Right lobe of liver (tissue), 4 donors: ENCODE data around the gene CWF19L2.

Source experiments
- POLR2A ChIP-seq: fragments of 450-650 bp; IDR thresholded peaks from one replicate; pipeline ENCODE4 v1.6.1; 2017; ENCODE audit warnings: antibody characterized with exemption, mild to moderate bottlenecking
- TF ChIP-seq, protein P1 (sequence below), 4 donors: fragments of 200-600 bp in 3 of 4; fragments of 450-650 bp in 1 of 4; IDR thresholded peaks; one replicate each; pipeline versions ENCODE4 v1.5.1 to v1.8.0; 2016 to 2022; ENCODE audit warnings: antibody characterized with exemption in 4 of 4, mild to moderate bottlenecking in 2 of 4
- donor health status: DM: no; HTN: no; CAD: no.
- donor health status: DM: no; HTN: no; CAD: no.
- donor health status: DM: no; HTN: yes; CAD: no.

- TF ChIP-seq POLR2A: no peak
- TF ChIP-seq, protein P1, sequence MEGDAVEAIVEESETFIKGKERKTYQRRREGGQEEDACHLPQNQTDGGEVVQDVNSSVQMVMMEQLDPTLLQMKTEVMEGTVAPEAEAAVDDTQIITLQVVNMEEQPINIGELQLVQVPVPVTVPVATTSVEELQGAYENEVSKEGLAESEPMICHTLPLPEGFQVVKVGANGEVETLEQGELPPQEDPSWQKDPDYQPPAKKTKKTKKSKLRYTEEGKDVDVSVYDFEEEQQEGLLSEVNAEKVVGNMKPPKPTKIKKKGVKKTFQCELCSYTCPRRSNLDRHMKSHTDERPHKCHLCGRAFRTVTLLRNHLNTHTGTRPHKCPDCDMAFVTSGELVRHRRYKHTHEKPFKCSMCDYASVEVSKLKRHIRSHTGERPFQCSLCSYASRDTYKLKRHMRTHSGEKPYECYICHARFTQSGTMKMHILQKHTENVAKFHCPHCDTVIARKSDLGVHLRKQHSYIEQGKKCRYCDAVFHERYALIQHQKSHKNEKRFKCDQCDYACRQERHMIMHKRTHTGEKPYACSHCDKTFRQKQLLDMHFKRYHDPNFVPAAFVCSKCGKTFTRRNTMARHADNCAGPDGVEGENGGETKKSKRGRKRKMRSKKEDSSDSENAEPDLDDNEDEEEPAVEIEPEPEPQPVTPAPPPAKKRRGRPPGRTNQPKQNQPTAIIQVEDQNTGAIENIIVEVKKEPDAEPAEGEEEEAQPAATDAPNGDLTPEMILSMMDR (IDR thresholded peaks at IDR 0.05): no peak
Observed at GRCh38 chr11:107473792-107474191, 16.2 kb upstream of the CWF19L2 start.
